HG02938 (cell line): ENCODE measurements around the gene OTOP3.
"Not testable (repeated sequence)": the region's sequence is repeated elsewhere in the genome, so short reads cannot be mapped to it uniquely, and the experiment has no call there.

ENCODE experiments used
- ATAC-seq: cut with Tn5 transposase; IDR thresholded peaks from one replicate; pipeline ENCODE4 v1.9.1; 2021; ENCODE audit warnings: mild to moderate bottlenecking, moderate library complexity; ENCODE audit not compliant: unreplicated experiment

OTOP3 gene, protein sequence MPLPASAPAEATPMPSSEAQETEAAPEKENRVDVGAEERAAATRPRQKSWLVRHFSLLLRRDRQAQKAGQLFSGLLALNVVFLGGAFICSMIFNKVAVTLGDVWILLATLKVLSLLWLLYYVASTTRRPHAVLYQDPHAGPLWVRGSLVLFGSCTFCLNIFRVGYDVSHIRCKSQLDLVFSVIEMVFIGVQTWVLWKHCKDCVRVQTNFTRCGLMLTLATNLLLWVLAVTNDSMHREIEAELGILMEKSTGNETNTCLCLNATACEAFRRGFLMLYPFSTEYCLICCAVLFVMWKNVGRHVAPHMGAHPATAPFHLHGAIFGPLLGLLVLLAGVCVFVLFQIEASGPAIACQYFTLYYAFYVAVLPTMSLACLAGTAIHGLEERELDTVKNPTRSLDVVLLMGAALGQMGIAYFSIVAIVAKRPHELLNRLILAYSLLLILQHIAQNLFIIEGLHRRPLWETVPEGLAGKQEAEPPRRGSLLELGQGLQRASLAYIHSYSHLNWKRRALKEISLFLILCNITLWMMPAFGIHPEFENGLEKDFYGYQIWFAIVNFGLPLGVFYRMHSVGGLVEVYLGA

DNA sequence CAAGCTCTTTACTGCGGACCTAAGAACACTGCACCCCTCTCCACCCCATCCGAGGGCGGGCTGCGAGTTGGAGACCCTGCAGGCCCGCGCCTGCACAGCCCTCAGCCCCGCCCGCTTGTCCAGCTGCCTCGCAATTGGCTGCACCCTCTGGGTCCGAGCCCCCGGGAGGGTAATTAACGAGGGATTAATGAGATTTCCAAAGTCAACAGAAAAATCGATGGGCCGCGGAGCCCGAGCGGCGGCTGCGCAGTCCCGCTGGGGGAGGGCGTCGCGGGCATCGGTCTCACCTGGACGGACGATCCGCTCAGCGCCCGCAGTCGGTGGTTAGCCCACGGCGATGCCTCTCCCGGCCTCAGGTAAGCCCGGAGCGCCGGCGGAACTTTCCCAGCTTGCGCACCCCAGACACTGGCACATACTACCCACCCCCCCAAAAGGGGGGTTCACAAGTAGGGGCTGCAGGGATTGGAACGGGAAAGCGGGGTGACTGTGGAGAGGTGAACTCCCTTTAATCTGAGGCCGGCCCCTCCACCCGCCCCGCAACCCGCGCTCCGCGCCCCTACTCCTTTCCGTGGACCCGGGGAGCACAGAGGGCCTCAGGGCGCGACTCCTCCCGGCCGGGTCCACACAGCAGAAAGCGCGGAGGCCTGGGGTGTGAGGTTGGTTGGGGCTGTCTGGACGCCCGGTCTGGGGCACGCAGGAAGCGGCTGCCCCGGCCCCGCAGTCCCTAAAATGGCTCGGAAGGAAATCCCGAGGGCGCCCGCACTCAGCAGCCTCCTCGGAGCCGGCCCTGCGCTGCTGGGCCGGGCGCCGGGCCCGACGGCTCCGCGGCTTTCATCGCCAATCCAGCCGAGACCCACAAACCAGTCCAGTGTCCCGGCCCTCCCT is at the start of gene OTOP3:
Gene OTOP3 (plus strand): TSS at position 314 of the 885 bp plus-strand sequence. CDS start 24 bp downstream, at position 338.
- no peak for ATAC-seq

- ATAC-seq: no peak
Observed at GRCh38 chr17:74888469-74888868, 47.2 kb upstream of the OTOP3 start.

DNA sequence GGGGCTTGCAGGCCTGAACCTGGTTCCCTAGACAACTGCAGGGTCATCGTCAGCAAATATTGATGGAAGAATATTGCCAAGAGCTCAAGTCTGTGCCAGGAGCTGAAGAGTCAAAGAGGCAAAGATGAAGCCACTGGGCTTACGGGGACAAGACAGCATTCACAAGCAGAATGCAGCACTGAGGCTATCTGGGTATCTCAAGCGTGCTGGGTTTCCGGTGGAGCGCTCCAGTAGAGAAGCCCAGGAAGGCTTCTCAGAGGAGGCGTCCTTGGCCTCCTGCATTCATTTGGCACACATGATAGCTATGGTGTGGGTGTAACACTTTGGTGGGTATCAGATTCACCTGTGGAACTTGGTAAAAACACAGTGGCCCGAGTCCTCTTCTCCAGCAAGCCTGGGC is 45.1 kb upstream of the OTOP3 start:
- no peak for ATAC-seq

DNA sequence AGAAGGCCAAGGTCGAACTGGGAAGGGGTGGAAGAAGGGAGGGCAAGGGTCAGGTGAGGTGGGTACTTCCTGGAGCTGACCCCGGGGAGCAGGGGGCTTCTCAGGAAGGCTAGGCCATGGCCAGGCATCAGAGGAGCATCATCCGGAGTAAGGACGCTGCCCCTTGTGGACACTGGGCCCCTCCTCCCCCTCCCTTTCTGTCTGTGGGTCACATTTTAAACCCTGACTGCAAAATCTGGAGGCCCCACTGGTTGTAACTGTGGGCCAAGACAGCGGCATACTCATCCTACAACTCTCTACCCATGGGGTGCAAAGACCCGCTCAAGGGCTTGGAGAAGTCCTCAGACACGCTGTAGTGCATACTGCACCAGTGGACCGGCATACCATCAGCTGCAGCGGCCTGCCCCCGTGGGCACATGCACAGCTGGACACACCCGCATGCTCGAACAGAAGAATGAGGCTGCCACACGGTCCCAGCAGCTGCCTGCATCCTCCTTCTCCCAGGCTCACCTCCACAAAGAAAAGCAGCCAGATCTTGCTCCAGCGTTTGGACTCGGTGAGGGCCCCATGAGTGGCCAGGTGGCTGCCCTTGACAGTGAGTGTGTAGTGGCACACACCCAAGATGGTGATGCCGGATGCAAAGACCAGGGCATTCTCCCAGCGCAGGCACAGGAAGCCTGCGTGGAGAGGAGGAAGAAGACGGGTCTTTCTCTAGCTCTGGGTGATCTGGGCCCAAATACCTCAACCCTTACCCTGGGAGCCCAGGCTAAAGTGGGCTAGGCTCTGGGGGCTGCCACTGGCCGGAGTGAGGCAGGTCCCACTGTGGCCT is 43.5 kb upstream of the OTOP3 start:
- no peak for ATAC-seq

DNA sequence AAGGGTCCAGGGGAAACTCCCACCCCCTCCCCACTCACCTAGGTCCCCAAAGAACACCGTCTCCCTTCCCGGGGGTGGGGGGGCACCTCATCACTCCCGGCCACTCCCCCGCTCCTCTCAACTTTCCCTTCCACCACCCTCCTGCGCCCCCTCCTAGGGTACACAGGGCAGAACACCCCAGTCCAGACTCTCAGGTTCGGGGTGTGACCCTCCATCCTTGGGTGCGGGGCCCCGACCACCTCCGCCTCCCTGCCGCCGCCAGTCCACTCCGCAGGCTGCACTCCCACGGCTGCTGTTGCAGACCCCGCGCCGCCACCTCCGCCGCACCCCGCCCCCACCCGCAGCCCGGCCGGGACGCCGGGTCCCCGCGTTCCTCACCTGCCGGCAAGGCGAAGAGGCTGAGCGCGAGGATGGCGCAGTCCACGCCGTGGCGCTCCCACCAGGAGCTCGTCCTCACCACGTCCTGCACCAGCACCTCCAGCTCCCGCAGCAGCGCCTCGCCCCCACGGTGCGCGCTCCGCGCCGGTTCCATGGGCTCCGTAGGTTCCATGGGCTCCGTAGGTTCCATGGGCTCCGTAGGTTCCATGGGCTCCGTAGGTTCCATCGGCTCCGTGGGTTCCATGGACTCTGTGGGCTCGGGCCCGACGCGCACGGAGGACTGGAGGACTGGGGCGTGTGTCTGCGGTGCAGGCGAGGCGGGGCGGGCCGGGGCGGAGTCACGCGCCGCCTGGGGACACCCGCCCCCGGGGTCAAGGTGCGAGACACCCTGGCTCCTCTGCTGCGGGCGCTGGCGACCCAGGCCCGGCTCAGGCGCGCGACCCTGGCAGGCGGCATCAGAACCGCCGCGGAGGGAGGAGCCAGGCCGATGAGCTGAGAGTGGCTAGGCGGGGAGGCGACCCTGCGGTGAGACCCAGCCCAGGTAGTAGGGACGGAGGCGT is 42.5 kb upstream of the OTOP3 start, which contains the start of gene FADS6:
Gene FADS6 (minus strand): TSS at position 660 of the 938 bp plus-strand sequence. CDS start 38 bp downstream, at position 622.
- no peak for ATAC-seq

DNA sequence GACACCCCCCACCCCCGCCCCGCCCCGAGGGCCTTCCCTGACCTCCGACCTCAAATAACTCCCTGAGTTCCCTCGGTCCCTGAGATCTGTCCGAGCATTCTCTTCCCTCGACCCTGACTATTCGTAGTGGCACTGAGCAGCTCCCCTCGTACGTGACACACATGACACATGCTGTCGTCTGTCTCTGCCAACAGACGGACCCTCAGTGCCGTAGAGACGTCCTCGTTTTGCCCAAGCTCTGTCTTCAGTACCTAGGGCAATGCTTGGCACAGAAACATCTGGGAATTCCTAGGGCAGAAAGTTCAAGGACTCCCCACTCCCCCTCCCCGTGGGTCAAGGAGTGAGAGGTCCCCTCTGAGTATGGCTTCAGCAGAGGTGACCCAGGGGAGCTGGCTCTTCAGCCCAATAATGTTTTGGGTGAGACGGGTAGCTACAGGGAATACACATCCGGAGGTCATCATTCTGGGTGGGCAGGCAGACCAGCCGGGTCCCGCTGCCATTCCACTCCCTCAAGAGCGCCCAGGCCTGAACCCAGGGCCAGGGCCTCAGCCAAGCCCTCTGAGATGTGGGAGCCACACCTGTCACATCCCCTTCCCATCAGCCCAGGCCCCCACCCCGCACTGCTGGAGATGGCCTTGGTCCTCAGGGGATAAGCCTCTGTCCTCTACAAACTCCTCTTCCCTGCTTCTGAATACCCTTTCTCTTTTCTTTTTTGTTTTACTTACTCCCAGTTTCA is 41.6 kb upstream of the OTOP3 start:
- ATAC-seq: no peak

DNA sequence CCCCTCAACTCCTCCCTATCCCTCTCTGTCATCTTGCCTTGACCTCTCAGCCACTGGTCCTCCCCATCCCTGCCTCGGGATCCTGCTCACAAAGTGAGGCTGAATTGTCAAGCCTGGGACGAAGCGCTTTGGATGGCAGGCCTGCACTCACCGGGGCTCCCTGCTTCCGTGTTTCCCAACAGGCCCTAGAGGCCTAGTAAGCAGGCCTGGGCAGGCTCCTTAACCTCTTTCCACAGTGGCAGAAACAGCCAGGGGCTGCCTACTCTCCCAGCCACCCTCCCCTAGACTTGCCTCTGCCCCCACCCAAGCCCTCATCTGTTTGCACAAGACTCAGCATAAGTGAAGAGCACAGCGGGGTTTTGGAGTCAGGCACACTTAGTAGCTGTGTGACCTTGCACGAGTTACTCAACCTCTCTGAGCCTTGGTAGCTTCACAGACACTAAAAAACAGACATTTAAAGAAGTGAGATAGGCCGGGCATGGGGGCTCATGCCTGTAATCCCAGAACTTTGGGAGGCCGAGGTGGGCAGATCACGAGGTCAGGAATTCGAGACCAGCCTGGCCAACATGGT is 37.2 kb upstream of the OTOP3 start:
- ATAC-seq: no peak

GRCh38 chr17:74900208-74900607 is 35.5 kb upstream of the OTOP3 start:
- no peak for ATAC-seq

DNA sequence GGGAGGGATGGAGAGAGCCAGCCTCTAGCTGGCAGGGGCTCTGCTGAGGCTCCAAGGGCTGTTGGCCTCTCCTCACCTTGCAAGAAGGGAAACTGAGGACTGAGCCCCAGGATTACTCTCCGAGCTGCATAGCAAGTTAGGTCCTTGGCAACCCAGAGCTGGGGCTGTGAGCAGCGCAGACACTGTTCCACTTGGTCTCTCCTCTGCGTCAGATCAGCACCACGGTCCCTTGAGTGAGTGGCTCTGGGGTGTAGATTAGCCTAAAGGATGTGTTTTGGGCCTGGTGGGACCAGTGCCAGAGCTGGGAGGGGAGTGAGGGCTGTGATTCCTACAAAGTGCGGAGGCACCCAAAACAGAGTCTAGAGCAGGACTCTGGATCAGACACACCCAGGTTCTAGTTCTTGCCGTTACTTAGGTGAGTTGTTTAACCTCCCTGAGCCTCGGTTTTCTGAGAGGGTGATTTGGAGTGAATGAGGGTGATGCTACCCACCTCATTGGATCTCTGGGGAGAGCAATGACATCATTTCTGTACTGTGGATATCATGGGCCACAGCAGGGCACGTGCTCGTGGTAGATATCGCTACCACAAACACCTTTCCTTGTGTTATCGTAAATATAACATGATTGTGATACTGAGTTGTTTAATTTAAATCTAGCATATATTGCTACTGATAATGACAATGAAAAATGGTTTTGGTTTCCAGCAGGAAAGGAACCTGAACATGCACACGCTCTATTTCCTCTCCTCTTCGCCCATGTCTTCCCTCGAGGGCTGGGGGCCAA is 34.2 kb upstream of the OTOP3 start:
- ATAC-seq: no peak

DNA sequence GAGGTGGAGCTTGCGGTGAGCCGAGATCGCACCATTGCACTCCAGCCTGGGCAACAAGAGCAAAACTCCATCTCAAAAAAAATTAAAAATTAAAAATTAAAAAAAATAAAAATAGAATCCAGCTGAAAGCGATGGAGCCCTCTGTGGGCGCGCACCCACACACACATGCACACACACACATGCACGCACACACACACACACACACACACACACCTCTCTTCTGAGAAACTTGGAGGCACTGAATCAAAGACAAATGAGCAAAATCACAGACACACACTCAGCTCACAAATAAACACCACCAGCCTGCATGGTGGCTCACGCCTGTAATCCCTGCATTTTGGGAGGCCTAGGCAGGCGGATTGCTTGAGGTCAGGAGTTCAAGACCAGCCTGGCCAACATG is 32.7 kb upstream of the OTOP3 start:
- ATAC-seq: no peak

- ATAC-seq: no peak
Observed at GRCh38 chr17:74903671-74904070, 32.0 kb upstream of the OTOP3 start.

- no peak for ATAC-seq
Observed at GRCh38 chr17:74904687-74905409, 30.9 kb upstream of the OTOP3 start.

DNA sequence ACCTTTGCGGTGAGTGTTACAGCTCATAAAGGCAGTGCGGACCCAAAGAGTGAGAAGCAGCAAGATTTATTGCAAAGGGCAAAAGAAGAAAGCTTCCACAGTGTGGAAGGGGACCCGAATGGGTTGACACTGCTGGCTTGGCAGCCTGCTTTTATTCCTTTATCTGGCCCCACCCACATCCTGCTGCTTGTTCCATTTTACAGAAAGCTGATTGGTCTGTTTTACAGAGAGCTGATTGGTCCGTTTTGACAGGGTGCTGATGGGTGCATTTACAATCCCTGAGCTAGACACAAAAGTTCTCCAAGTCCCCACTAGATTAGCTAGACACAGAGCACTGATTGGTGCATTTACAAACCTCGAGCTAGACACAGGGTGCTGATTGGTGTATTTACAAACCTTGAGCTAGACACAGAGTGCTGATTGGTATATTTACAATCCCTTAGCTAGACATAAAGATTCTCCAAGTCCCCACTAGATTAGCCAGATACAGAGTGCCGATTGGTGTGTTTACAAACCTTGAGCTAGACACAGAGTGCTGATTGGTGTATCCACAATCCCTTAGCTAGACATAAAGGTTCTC is 29.4 kb upstream of the OTOP3 start:
- not testable (repeated sequence) for ATAC-seq

- no peak for ATAC-seq
Observed at GRCh38 chr17:74907012-74907411, 28.7 kb upstream of the OTOP3 start.

GRCh38 chr17:74909097-74909496 is 26.6 kb upstream of the OTOP3 start:
- not testable (repeated sequence) for ATAC-seq

GRCh38 chr17:74911423-74911822 is 24.3 kb upstream of the OTOP3 start:
- not testable (repeated sequence) for ATAC-seq
